Epithelial cell of prostate (primary cell): ENCODE results near the gene MAT2A.
A peak's percentile ranks its signal among the peaks of the same experiment; 100 is the strongest.
"Not testable (repeated sequence)": the region's sequence is repeated elsewhere in the genome, so short reads cannot be mapped to it uniquely, and the experiment has no call there.

Source experiments
- DNase-seq: peaks from one replicate; pipeline ENCODE4 v3.0.0-alpha.2; 2011; ENCODE audit warnings: low read depth, low spot score
- H3K27ac ChIP-seq: fragments of 450-650 bp; 2 replicates; pipeline ENCODE4 v1.5.1; 2017; ENCODE audit warnings: mild to moderate bottlenecking

The MAT2A gene

DNA sequence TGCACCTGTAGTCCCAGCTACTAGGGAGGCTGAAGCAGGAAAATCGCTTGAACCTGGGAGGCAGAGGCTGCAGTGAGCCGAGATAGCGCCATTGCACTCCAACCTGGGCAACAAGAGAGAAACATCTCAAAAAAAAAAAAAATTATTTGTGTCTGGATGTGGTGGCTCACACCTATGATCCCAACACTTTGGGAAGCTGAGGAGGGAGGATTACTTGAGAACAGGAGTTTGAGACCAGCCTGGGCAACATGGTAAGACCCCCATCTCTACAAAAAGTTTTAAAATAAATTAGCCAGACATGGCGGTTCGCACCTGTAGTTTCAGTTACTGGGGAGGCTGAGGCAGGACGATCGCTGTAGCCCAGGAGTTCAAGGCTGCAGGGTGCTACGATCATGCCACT lies 36.8 kb downstream of the MAT2A start:
- no peak overlapping the region for H3K27ac ChIP-seq
- DNase-seq = no peak

DNA sequence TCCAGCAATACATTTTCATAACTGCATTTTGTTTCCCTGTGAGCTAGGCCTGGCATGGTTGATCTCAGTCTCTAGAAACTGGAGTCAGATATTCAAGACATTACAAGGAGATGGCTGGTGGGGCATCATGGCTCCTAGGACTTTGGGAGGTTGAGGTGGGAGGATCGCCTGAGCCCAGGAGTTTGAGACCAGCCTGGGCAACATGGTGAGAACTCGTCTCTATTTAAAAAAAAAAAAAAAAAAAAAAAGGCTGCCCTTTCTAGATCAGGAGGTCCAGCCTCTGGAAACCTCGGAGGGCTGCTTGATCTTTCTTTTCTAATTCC lies 38.1 kb downstream of the MAT2A start:
- H3K27ac ChIP-seq = peak overlapping the region; percentile 83
- DNase-seq = no peak

DNA sequence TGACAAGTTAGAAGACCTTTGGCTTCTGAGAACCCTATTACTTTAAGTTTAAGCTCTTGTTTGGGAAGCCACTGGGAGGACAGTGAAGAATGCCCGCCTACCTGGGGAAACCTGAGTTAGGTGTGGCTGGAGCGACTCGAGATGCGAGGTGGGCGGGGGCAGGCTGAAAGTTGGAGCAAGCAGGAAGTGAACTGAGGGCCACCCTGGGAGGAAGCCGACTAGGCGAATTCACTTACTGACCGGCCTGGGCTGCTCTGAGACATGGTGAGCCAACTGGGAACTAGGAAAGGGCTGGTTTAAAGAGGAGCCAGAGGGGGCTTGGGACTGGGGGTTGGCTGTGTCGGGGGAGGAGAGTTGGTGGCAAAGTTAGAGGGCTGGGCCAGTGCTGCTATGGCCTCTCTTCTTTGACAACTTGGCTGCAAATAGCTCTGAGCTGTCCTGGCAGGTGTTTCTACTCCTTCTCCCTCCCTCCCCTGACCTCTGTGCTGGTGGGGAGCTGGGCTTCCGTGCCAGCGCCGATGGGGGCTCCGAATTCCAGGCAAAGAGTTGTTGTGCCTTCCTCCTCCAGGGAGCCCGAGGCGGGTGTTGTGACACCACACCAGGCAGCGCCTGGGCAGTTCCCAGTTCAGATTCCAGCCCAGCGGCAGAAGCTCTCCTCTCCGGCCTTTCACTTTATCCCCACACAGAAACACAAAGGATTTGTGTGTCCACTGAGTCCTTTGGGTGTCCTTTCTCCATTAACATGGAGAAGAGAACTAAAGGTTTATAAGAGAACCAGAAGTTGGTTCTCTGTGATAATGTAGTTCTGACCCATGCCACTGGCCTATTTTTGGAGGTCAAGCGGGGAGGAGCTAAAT lies 38.6 kb downstream of the MAT2A start, which contains the start of gene VAMP8:
VAMP8 (plus strand) TSS at position 201 of the 857 bp plus-strand sequence; CDS start at position 262, 61 bp downstream.
- no peak for DNase-seq
- H3K27ac ChIP-seq = peak within 1 kb of the TSS; percentile 83

GRCh38 chr2:85578243-85579180 lies 39.5 kb downstream of the MAT2A start:
- DNase-seq = no peak
- H3K27ac ChIP-seq = peak overlapping the region; percentile 83

DNA sequence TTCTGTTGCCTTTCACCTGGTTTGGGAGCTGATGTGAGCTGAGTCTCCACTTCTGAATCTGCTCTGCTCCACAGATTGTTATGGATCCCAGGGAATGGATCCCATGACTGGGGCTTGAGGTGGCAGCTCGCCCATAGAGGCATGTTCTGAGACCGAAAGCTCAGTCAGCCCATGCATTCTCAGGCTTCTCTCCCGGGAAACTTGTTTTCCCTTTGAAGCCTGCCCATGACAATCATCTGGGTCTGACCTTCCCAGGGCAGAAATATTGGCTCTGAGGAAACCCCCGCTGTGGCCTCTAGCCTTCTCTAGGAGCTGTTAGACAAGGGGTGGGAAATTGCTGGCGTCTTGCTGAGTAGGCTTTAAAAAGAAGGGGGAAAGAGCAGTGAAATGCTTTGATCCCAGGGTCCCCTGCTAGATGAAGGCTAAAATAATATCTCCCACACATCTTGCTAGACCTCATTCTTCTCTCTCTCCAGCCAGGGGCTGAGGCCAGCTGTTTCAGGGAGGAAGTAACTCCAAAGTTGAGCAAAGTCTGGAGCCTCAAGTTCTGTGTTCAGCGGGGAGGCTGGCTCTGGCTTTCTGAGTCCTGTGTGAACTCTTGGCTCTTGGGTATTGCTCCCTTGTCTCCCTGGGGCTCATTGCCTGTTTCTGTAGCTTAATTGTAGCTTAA lies 40.4 kb downstream of the MAT2A start:
- no peak for DNase-seq
- no peak overlapping the region for H3K27ac ChIP-seq

- no peak for DNase-seq
- no peak overlapping the region for H3K27ac ChIP-seq
These were observed 41.2 kb downstream of the MAT2A start for GRCh38 chr2:85580206-85580605.

DNA sequence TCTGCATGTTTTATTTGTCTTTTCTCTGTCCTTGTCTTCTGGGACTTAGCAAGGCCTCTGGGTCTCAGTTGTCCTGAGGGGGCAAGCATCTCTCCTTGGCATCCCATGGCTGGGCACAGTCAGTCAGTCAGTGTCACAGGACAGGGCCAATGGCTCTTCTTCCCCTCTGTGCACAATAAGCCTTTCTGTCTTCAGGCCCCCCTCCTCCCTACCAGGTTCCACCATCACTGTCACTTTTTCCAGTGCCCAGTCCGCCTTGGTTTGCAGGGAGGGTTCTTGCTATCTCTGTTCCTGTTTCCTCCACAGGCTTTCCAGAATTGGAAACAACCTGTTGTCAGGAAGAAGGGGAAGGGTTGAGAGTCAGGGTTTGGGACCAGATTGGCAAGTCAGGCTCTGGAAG lies 43.5 kb downstream of the MAT2A start:
- no peak for DNase-seq
- no peak overlapping the region for H3K27ac ChIP-seq

- no peak for DNase-seq
- H3K27ac ChIP-seq = peak overlapping the region; percentile 74
These were observed 44.8 kb downstream of the MAT2A start for GRCh38 chr2:85583667-85584353.

- DNase-seq = no peak
- H3K27ac ChIP-seq = peak within 1 kb of the TSS; percentile 74
These were observed 45.4 kb downstream of the MAT2A start, which contains the start of gene VAMP5 for GRCh38 chr2:85584354-85584856. Gene VAMP5 (plus strand): TSS chr2:85584431. CDS start chr2:85584491, 60 bp downstream.

DNA sequence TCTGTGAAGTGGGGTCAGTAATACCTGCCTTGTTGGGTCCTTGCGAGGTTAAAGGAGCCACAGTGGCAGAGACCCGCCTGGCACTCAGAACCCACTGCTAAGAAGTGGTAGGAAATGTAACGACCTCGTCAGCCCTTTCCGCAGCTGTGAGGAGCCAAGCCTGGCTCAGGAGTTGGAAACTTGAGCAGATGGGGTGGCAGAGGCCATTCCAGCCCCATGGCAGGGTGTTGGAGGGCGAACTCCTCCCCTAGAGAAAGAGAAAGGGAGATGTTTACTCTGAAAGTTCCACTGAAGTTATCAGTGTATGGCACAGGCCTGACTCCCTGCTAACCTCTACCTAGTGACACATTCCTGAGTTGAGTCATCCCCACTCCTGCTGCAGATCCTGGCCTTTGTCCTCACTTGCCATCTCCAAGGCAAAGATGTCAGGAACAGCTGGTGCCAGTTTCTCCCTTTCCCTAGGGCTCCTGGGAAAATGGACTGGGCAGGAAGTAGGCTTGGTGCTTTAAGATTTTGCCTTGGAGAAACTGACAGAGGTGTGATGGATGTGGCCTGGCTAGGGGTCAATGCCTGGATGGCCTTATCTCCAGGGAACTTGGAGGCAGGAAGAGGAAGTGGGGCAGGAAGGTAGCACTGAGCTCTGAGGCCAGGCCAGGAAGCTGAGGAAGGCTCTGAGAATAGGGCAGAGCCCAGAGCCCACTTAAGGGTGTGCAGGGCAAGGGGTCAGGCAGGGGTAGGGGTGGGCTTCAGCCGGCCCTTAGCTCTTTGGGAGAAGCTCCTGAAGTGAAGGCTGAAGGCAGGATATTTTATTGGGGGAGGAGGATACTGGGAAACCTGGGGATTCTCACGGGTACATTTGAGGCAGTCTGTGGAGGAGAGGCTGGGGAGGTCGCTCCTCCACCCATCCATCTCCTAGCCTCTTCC lies 46.2 kb downstream of the MAT2A start:
- peak overlapping the region; percentile 74 for H3K27ac ChIP-seq
- peak; percentile 49 for DNase-seq

- no peak for DNase-seq
- peak overlapping the region; percentile 74 for H3K27ac ChIP-seq
These were observed 46.8 kb downstream of the MAT2A start for GRCh38 chr2:85585781-85586105.

- DNase-seq = no peak
- H3K27ac ChIP-seq = no peak overlapping the region
These were observed 49.3 kb downstream of the MAT2A start for GRCh38 chr2:85588236-85588635.

- no peak overlapping the region for H3K27ac ChIP-seq
- DNase-seq = no peak
These were observed 49.7 kb downstream of the MAT2A start for GRCh38 chr2:85588645-85589044.

DNA sequence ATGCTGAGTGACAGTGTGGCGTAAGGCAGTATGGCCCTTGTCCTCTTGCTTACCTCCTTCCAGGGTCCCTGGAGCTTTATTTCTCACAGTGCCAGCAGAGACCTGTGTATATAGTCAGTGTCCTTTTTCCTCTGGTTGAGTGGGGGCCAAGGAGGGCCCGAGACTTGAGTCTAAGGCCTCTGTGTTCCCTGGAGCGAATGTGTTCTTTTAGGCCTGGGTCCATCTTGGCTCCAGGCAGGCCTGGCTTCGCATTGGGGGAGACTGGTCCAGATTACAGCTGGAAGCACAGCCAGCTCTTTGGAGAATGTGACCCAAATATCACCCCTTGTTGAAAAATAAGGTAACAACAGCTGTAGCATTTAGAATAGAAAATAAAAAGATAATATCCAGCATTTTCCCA lies 50.2 kb downstream of the MAT2A start:
- DNase-seq = no peak

GRCh38 chr2:85589982-85590791 lies 51.2 kb downstream of the MAT2A start:
- peak overlapping the region; percentile 67 for H3K27ac ChIP-seq
- no peak for DNase-seq

More for the DNA sequence above, 50.2 kb downstream of the MAT2A start:
- no peak overlapping the region for H3K27ac ChIP-seq

DNA sequence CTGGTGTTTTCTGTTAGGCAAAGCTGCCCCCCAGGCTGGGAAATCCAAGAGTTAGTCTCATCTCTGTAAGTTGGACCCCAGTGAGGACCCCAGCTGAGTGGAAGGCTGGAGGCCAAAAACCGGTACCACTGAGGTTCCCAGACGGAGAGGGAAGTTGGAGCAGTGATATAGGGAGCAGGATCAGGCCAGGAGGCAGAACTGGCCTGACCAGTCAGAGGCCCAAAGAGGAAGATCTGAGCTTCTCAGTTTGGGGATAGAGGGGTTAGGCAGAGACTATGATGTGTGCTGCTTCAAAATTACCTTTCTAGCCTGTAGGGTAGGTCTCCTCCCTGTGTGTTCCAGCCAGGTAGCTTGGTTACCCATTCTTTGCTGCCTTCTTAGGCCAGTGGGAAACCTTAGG lies 52.0 kb downstream of the MAT2A start:
- peak overlapping the region; percentile 67 for H3K27ac ChIP-seq
- no peak for DNase-seq

DNA sequence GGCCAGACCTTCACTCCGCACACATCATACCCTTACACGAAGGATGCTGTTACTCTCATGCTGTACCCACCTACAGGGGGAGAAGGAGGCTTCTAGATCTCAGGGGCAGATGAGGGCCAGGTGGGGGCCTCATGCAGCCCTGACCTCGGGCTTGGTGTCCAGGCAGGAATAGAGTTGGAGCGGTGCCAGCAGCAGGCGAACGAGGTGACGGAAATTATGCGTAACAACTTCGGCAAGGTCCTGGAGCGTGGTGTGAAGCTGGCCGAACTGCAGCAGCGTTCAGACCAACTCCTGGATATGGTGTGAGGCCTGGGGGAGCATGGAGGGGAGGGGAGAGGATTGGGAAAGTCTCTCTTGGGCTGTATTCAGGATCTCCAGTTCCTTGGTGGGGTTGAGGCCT lies 52.6 kb downstream of the MAT2A start:
- DNase-seq = no peak
- H3K27ac ChIP-seq = peak overlapping the region; percentile 67

GRCh38 chr2:85592299-85592698 lies 53.3 kb downstream of the MAT2A start:
- H3K27ac ChIP-seq = peak overlapping the region; percentile 67

More at GRCh38 chr2:85592299-85592698, 53.3 kb downstream of the MAT2A start:
- DNase-seq = not testable (repeated sequence)
